ENCODE results near the gene HMGB1.

Gene HMGB1

DNA sequence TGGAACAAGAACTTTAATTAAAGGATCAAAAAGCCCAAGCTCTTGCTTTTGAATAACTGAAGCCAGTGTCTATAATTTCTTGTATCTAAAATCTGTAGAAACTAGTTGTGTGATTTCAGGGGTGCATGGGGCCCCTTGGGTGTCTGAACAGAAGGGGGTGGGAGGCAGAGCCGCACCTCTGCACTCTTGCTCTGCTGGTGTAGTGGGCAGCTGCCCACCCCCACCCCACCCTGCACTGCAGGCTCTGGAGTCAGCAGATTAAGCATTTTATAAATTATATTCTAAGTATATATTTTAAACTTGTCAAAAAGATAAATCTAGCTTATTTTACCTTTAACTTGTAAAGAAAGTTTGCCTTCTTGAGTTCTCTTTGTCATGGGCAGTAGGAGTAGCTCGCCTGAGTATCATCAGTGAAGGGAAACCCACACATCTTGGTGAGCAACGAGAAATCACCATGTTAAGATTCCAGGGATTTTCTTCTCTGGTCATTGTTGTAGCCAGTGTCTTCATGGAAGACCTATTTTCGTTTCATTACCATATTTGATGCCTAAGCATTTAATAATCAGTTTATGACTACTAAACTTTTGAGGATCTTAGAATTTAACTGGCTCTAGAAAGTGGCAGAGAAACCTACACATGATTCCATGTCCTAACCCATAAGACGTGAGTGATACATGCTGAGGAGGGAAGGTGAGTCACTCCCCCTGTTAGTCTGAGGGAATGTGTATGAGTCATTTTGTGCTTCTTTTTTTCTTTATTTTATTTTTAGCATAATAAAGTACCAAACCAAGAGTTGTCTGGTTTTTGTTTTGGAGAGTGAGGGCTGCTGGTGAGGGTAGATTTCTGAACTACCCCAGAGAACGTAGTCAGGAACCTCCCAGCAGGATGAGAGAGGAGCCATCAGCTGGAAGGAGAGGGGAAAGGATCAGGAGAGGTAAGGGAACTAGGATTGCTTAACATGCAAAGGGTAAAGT lies 35.7 kb downstream of the HMGB1 start:
- peak; percentile 50 for DNase-seq

GRCh38 chr13:30429235-30429634 lies 36.5 kb downstream of the HMGB1 start:
- no peak for DNase-seq

GRCh38 chr13:30423891-30424290 lies 41.8 kb downstream of the HMGB1 start:
- DNase-seq = no peak

GRCh38 chr13:30422054-30422839 lies 43.5 kb downstream of the HMGB1 start, which contains the start of gene UBE2L5:
TSS of gene UBE2L5 (plus strand) at chr13:30422493. CDS start at chr13:30427991, 5,498 bp downstream.
- DNase-seq = peak; percentile 74

GRCh38 chr13:30421093-30422053 lies 44.4 kb downstream of the HMGB1 start:
- DNase-seq = peak; percentile 30

- no peak for DNase-seq
Observed at GRCh38 chr13:30418717-30419459, 46.8 kb downstream of the HMGB1 start.

DNA sequence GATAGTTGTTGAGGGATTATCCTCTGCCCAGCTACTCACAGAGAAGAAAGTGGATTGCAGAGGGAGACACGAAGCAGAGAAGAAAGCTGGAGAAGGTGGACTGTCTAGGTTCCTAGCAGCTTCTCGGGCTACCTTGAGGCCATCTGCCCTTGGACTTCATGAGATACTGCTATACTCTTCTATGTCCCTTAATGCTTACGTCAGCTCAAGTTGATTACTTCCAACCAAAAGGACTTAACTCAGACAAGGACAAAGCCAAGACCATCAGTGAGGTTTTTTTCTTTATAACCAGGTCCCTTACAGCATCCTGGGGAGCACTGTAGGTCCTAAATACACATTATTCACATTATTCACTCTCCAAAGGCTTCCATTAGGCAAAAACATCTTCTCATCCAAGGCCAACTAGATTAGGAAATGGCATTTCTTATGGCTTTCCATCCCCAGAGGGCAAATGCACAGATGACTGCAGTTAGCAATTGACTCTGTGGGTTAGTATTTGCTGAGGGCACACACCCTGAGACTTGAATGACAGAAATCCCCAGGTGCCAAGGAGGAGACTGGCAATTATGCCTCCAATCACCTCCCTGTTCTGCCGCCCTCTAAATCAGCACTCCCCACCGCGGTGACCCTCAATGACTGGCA lies 47.5 kb downstream of the HMGB1 start:
- no peak for DNase-seq

- no peak for DNase-seq
Observed at GRCh38 chr13:30416471-30416870, 49.3 kb downstream of the HMGB1 start.

DNA sequence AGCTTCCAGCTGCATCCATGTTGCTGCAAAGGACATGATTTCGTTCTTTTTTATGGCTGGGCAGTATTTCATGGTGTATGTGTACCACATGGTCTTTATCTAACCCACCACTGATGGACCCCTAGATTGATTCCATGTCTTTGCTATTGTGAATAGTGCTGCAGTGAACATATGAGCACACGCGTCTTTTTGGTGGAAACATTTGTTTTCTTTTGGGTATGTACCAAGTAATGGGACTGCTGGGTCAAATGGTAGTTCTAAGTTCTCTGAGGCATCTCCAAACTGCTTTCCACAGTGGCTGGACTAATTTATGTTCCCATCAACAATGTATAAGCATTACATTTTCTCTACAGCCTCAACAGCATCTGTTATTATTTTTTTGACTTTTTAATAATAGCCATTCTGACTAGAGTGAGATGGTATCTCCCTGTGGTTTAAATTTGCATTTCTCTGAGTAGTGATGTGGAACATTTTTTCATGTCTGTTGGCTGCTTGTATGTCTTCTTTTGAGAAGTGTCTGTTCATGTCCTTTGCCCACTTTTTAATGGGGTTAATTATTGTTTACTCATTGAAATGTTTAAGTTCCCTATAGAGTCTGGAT lies 50.2 kb downstream of the HMGB1 start:
- DNase-seq = no peak

DNA sequence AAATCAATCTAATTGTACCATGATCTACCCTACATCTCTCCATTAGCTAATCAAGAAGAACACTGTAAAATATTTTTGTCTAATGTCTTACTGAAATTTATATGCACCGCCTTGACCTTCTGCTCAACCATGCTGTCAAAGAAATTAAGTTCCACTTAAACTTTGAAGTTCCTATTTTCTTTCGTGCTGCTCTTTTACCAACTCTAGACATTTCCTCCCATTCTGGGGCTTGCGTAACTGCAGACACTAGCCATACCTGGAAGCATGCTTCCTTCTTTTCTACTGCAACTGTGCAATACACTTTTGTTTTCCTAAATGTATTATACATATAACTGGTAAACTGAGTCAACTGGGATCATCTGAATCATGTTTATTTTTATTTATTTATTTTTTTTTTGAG lies 51.9 kb downstream of the HMGB1 start:
- DNase-seq = no peak

- DNase-seq = no peak
Observed at GRCh38 chr13:30412346-30412745, 53.4 kb downstream of the HMGB1 start.

DNA sequence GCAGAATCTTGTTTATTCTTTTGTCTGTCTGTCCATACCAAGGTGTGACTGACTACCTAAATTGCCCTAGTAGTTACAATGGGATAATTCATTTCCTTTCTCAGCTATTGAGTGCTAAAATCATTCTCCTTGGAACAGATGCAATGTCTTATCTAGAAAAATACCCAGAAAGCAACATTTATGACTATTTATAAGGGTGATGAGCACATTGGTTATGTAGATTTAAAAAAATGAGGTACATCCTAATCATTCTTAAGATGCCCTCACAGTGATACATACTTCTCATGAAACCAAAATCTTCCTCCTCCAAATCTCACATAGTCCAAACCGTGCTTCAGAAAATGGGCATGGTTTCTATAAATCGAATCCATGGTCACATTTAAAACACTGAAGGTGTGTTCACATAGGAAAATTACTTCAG lies 55.0 kb downstream of the HMGB1 start:
- DNase-seq = no peak

- no peak for DNase-seq
Observed at GRCh38 chr13:30409886-30410704, 55.6 kb downstream of the HMGB1 start.

- DNase-seq = peak; percentile 94
Observed at GRCh38 chr13:30408319-30409101, 57.2 kb downstream of the HMGB1 start.

GRCh38 chr13:30406779-30407416 lies 58.8 kb downstream of the HMGB1 start:
- no peak for DNase-seq

Measured in activated naive CD4-positive, alpha-beta T cell treated with anti-CD3 and anti-CD28 coated beads, Interleukin-2, amount 50 U/mL, for 16 hours (primary cell).